GM12875 (cell line): ENCODE measurements around the gene PER1.

Experiments
- H3K4me3 ChIP-seq: one replicate; pipeline ENCODE4 v1.5.1; 2011; ENCODE audit warnings: low read depth, low read length, control low read depth
- CTCF ChIP-seq: IDR thresholded peaks from 2 replicates; pipeline ENCODE4 v1.5.1; 2011; ENCODE audit warnings: low read depth, mild to moderate bottlenecking, control low read depth, inconsistent platforms, low read length, moderate library complexity, borderline replicate concordance; ENCODE audit not compliant: insufficient read depth

The PER1 gene

GRCh38 chr17:8141741-8142140, 10.5 kb downstream of the PER1 start:
- no peak for TF ChIP-seq CTCF
- no peak overlapping the region for H3K4me3 ChIP-seq

DNA sequence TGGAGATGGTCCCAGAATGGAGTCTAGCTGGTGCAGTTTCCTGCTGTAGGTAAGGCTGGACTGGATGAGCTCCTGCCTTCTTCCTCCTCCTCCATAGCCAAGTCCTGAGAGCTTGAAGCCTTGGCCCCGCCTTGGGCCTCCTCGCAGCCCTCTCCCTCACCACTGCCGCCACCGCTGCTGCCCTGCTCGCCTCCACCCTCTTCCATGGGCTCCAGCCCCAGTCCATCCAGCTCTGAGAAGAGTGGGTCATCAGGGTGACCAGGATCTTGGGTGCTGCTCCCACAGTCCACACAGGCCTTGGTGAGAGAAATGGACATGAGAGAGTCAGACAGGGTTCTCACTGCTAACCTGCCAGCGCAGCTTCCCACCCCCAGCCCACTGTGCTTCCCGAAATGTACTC, 11.2 kb downstream of the PER1 start:
- no peak overlapping the region for H3K4me3 ChIP-seq
- no peak for TF ChIP-seq CTCF

- TF ChIP-seq CTCF = no peak
- no peak overlapping the region for H3K4me3 ChIP-seq
Measured at GRCh38 chr17:8140065-8141029, 11.9 kb downstream of the PER1 start.

- peak; percentile 81 for TF ChIP-seq CTCF
- peak overlapping the region; percentile 50 for H3K4me3 ChIP-seq
Measured at GRCh38 chr17:8138672-8139371, 13.4 kb downstream of the PER1 start.

- no peak for TF ChIP-seq CTCF
Measured at GRCh38 chr17:8138374-8138671, 13.9 kb downstream of the PER1 start.

GRCh38 chr17:8137645-8138373, 14.4 kb downstream of the PER1 start:
- no peak for TF ChIP-seq CTCF
- peak overlapping the region; percentile 18 for H3K4me3 ChIP-seq

More at GRCh38 chr17:8138374-8138671, 13.9 kb downstream of the PER1 start:
- peak overlapping the region; percentile 18 for H3K4me3 ChIP-seq
